ENCODE data around the gene LACTB.

DNA sequence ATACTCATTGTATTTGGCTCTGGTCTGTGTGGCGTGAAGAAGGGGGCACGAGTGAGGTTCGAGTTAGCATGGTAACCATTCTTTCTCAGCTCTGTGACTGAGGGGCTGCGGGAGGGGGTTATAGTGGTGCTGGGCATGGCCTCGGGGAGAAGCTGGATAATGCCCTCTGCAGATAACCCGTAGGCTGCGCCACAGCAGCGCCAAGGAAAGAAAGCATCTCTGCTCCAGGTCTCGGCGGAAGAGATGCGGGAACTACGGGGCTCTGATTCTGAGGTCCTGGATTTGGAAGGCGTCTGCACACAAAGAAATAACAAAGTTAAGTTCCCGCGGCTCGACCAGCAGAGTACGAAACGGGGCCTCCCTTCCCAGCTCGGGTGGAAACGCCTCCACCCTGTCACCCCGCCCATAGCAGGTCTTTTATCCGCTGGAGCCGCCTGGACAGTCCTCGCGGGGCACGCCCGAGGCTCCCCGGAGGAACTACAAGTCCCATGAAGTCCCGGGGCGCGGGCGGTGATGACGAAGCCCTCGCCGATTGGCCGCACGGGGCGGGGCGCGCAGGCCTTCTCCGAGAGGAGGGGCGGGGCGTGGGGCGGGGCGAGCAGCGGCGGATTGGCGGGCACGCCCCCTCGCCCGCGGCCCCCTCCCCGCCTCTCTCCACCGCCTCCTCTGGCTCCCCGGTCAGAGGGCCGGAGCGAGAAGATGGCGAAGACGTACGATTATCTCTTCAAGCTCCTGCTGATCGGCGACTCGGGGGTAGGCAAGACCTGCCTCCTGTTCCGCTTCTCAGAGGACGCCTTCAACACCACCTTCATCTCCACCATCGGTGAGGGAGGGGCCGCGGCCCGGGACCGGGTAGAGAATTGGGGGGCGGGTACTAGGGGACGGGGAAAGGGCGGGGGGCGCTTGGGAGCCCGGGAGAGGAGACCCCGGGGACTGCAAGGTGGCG lies 67.5 kb downstream of the LACTB start, which contains the start of gene RAB8B:
- TF ChIP-seq, protein P1, sequence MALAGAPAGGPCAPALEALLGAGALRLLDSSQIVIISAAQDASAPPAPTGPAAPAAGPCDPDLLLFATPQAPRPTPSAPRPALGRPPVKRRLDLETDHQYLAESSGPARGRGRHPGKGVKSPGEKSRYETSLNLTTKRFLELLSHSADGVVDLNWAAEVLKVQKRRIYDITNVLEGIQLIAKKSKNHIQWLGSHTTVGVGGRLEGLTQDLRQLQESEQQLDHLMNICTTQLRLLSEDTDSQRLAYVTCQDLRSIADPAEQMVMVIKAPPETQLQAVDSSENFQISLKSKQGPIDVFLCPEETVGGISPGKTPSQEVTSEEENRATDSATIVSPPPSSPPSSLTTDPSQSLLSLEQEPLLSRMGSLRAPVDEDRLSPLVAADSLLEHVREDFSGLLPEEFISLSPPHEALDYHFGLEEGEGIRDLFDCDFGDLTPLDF (CRISPR knock-in tag; IDR thresholded peaks at IDR 0.05): no peak
- TF ChIP-seq, protein P2, sequence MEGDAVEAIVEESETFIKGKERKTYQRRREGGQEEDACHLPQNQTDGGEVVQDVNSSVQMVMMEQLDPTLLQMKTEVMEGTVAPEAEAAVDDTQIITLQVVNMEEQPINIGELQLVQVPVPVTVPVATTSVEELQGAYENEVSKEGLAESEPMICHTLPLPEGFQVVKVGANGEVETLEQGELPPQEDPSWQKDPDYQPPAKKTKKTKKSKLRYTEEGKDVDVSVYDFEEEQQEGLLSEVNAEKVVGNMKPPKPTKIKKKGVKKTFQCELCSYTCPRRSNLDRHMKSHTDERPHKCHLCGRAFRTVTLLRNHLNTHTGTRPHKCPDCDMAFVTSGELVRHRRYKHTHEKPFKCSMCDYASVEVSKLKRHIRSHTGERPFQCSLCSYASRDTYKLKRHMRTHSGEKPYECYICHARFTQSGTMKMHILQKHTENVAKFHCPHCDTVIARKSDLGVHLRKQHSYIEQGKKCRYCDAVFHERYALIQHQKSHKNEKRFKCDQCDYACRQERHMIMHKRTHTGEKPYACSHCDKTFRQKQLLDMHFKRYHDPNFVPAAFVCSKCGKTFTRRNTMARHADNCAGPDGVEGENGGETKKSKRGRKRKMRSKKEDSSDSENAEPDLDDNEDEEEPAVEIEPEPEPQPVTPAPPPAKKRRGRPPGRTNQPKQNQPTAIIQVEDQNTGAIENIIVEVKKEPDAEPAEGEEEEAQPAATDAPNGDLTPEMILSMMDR (IDR thresholded peaks at IDR 0.05): no peak
- TF ChIP-seq PRDM15 (CRISPR knock-in tag; IDR thresholded peaks at IDR 0.05) (no peak), IRF2 (CRISPR knock-in tag; IDR thresholded peaks at IDR 0.05; ENCODE audit: borderline replicate concordance, low read depth) (no peak), CREB1 (CRISPR knock-in tag; IDR thresholded peaks at IDR 0.05) (no peak)
